ENCODE results near the gene FLAD1.
"Not testable (repeated sequence)": the region's sequence is repeated elsewhere in the genome, so short reads cannot be mapped to it uniquely, and the experiment has no call there.

The FLAD1 gene

DNA sequence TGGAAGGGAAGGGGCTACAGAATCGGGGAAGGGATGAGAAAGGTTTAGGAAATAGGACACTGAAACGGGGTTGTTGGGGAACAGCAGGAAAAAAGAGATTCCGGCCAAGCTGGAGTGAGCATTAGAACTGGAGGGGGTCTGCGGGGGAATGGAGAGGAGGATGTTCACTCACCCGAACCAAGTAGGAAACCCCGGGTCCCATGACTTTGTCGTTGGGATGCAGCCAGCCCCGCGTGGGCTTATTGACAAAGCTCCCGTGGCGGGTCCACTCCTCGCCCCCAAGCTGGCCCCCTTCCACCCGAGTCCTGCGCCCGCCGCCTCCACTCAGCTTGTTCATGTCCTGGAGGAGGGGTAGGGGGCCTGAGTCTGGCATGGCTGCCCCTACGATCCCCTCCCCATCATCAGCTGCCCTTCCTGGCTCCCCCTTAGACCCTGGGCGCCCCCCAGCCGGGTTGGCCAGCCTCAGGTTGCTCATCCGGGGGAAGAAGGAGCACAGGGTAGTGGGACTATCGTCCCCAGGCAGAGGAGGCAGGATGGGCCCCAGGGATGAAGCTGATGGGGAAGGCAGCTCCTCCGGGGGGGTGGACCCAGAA, 13.2 kb upstream of the FLAD1 start:
- no peak for DNase-seq

DNA sequence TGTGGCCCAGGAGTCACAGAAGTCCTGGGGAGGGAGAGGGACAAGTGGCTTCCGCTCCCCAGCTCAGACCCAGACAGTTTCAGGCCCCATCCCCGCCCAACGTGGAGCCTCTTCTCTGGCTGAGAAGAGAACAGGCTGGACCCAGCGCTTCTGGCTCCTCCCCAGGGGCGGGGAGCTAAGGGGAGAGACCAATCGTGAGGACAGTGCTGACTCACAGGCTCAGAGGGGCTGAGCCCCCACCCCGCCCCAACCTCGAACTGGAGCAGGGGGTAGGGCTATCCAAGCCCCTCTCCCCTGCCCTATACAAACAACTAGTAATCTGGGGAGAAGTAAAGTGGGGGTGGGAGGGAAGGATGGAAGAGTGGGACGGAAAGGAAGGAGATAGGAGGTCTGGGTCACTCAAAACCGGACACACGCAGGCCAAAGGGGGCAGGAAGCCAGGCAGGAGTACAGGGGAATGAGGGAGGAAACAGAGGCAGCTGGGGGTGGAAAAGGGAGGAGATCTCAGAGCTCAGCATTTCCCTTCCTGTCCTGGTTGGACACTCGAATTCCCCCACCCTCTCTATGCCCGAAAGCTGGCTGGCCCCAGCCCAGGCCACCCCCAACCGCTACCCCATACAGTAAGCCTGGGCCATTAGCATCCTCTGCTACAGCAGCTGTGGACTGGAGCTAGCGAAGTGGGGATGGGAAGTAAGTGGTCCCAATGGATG, 12.4 kb upstream of the FLAD1 start, which contains the start of gene SHC1:
Gene SHC1 (minus strand): TSS at position 117 of the 710 bp plus-strand sequence. CDS start 221 bp downstream, outside the sequence.
- DNase-seq, result no peak

DNA sequence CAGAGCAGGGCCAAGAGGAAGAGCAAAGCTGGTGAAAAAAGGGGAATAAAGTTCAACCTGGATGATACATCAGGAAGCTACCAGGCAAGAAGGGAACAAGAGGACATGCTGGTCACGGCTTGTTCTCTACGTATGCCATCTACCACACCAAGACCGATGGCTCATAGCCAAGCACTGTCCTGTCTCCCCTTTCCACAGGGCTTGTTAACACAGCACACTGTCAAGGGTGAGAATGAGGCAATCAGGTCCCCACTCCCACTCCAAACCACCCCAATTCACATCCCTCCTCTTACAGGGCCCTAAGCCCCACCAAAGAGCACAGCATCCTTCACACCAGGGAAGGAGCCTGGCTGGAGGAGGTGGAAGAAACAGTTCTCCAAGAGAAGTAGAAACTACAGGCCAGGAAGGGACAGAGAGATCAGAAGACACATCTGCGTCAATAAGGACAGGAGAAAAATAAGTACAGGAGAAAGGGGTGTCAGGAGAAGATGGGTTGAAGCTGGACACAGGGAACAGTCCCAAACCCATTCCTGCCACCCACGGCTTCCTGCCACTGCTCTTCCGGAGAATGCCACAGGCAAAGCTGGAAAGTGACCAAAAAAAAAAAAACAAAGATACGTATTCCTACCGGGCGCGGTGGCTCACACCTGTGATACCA, 11.7 kb upstream of the FLAD1 start:
- DNase-seq, result no peak

DNA sequence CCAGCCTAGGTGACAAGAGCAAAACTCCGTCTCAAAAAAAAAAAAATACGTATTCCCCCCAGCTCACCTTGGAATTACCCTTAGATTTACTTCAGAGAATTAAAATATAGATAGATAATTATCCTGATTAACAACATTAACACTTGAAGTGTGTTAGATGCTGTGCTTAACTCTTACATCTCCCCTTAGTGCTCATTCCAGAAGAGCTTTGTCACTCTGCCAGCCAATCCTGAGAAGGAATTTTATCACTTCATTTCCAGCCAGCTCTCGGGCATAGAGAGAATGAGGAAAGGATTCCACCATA, 11.0 kb upstream of the FLAD1 start:
- no peak for DNase-seq

DNA sequence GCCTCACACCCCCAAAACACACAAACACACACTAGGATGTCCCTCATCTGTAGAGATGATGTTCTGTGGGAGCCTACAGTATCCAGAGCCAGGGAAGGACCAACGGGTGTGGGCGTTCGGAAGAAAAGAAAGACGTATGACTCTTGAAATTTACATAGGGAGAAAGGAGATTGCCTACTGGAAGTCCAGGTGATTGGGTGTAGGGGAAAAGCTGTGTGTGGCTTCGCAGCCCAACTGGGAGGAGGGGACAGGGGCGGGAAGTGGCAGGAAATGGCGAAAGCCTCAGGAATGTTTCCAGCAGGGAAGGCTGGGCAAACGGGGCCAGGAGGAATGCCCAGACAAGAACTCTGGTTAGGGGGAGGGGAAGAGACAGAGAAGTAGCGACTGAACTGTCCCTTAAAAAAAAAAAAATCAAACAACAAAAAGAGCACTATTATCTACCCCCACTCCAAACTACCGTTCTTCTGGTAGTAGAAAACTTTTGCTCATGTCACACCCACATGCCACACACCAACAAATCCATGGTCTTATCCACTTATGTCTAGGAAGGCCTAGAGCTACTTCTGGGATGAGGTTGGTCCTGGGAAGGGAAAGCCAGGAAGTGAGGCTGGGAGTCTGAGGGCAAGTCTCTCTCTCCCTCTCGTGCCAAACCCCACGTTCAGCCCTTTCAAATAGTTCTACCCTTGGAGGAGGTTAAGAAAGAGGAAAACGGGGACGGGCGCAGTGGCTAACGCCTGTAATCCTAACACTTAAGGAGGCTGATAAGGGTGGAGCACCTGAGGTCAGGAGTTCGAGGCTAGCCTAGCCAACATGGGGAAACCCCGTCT, 10.4 kb upstream of the FLAD1 start:
- no peak for DNase-seq

DNA sequence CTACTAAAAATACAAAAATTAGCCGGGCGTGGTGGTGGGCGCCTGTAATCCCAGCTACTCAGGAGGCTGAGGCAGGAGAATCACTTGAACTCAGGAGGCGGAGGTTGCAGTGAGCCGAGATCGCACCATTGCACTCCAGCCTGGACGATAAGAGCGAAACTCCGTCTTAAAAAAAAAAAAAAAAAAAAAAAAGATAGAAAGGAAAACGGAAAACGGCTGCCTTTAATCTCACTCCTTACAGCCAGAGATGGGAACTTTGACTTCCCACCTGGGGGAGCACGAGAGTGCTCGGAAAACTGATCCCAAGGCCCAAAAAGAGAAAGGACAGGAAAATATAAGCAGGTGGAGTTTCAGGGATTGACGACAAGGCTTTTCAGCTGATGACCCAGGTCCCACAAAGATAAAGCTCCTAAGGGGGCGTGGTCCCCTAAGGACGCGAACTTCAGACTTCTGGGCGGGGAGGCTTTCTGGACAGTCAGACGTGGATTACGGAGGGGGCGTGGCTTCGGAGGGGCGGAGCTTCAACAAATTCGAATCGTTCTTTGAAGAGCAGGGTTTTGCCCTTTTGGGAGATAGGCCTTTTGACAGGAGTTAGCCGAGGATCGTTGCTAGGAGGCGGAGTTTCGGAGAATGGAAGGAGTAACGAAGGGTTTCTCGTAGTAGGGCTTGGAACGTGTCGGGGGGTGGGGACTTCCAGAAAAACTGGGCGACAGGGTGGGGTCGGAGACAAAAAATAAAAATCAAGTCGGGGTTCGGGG, 9.6 kb upstream of the FLAD1 start:
- peak; percentile 90 for DNase-seq

DNA sequence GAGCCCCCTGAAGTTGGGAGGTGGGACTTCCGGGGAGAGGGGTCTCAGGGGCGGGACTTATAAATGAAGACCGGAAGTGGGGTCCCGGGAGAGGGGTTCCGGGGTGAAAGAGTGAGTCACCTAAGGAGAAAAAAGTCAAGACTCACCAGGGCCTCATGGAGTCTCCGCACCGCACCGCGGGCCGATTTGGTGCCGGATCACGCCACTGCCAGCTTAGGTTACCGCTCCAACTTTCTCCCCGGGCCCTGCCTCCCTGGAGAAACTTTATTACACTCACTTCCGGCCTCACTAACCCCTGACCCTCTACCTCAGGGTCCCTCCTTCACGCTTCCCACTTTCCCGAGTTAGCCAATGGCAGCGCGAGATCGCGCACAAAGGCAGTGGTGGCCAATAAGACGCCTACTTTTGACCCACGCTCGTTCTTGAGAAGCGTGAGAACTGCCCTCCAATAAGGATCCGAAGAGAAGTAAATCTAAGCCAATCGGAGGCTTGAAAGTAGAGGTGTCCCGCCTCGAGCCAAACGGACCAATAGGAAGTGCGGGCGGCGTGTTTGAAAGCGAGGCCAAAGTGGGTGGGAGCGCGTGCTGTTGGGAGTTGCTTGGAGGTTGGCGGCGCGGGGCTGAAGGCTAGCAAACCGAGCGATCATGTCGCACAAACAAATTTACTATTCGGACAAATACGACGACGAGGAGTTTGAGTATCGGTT, 8.9 kb upstream of the FLAD1 start, which contains the start of gene CKS1B:
Gene CKS1B (plus strand): TSS at position 580 of the 706 bp plus-strand sequence. CDS start 65 bp downstream, at position 645.
- DNase-seq, result peak; percentile 91

DNA sequence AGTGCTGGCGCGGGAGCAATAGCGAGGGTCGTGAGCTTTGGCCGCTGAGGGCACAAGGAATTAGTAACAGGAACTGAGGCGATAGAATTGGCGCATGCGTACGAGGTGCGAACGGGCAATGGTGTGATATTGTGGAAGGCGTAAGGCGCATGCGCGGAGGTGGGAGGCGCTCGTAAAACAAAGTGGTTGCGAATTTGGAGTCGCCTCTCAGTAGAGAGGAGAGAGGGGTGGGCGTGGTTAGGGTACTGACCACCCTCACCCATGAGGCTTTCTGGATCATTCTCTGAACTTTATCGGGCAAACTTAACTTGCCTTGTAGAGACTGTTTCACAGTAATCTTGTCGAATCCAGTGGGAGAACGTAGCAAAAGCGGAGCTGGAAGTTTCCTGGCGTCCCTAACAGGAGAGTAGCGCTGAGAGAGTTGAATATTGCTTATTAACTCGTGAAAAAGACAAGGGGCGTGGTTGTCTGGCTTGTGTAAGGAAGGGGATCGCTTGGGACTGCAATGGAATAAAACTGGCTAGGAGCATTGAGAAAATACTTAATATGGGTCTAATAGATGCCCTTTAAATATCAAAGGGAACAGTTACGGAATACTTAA, 8.2 kb upstream of the FLAD1 start:
- DNase-seq, result peak; percentile 88

DNA sequence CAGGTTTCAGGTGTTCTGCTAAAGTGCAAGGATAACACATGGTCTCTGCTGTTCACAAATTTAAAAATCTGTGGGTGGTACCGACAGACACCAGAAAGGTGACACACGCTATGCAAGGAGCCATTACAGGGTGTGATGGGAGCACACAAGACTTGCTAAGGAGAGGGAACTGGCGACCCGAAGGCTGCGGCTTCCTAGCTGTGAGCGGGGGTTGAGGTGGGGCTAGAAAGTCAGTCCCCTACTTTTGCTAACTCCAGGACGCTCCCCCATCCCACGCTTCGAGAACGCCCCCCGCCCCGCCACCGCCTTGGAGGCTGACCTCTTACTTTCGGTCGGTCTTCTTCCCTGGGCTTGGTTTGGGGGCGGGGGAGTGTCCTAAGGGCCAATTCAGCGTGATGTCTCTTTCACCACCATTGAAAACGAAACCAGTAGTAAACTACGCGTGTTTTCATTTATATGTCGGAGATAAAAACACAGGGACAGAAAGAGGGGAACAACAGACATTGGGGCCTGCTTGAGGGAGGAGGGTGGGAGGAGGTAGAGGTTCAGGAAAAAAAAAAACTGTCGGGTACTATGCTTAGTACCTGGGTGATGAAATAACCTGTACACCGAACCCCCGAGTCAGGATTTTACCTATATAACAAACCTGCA, 7.6 kb upstream of the FLAD1 start:
- peak; percentile 38 for DNase-seq

DNA sequence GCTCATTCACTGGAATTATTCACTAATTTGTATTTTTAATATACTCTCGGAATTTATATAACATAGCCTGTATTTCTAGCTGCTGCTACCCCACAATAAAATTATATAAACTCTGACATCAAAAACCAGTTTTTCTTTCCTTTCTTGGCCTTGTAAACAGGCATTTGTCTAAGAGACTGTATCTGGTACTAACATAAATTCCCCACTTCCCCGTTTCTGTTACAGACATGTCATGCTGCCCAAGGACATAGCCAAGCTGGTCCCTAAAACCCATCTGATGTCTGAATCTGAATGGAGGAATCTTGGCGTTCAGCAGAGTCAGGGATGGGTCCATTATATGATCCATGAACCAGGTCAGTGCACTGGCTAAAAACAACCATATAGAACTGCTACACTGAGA, 5.4 kb upstream of the FLAD1 start:
- DNase-seq, result not testable (repeated sequence)

DNA sequence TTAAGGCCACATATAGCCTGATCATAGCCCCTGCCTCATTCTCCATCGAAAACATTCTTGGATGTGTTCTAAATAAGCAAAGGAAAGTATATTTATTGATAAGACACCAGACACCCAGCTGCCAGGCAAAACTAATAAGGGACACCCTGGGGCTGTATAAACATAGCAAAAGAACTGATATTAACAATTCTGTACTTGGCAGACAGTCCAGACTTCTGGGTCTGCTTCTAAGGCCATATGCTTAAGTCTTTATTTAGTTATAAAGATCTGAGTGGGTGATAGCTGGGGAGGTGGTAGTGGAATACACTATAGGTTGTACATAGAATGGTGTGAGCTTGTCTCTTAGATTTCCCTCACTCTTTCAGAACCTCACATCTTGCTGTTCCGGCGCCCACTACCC, 4.8 kb upstream of the FLAD1 start:
- DNase-seq, result no peak

DNA sequence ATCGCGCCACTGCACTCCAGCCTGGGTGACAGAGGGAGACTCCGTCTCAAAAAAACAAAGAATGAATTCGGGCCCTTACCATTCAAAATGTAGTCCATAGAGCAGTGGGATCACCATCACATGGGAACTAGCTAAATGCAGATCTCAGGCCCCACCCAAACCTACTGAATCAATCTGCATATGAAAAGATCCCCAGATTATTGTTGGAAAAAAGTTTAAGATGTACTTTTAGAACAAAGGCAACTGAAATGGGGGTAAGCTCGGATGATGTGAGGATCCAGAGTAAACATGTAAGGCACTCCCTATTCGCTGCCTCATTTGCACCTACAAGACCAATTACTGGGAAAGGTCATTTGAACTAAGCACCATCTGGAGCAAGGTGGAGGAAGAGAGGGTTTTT, 803 bp upstream of the FLAD1 start:
- no peak for DNase-seq

DNA sequence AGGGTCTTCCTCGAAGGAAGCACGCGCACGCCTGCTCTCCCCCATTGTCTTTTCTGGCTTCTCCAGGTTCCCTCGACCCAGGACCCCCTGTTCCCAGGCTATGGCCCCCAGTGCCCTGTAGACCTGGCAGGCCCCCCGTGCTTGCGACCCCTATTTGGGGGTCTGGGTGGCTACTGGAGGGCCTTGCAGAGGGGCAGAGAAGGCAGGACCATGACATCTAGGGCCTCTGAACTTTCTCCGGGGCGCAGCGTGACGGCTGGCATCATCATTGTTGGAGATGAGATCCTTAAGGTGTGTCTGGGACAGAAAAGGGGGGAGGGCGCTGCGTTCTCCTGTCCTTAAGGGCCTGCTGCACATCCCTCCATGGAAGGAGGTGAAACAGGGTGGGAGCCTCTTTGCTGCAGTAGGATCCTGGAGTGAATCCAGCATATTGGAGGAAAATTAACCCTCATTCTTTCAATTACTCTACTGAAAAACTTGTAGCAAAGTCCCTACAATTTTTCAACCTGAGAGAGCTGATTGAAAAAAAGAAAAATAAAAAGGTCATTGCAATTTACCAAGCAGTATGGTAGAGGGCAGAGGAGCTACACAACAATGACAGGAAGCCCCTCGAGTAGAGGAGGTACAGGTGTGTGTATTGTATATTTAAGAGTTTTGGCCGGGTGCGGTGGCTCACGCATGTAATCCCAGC, 777 bp downstream of the FLAD1 start:
- DNase-seq, result no peak

DNA sequence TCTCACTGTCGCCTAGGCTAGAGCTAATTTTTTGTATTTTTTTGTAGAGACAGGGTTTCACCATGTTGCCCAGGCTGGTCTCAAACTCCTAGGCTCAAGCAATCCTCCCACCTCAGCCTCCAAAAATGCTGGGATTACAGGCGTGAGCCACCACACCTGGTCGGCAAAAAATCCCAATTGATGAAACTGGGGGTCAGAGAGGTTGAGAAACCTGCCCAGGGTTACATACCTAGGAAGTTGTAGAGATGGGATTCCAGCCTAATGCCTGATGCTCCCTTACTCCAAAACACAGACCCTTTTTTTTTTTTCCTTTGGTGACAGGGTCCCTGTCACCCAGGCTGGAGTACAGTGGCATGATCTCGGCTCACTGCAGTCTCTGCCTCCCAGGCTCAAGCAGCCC, 3.6 kb downstream of the FLAD1 start:
- DNase-seq, result not testable (repeated sequence)

DNA sequence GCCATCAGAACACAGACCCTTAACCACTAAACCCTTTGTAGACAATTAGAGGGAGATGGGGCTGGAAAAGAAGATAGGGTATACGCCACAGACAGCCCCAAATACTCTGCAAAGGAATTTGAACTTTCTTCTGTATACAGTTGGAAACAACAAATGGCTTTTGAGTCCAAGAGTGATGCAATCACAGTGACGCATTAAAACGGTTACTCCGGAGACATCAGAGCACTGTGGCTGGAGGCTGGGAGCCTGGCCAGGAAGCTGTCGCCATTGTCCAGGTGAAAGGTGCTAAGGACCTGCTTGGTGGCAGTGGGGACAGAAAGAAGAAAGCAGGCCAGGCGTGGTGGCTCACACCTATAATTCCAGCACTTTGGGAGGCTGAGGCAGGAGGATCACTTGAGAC, 4.2 kb downstream of the FLAD1 start:
- no peak for DNase-seq

DNA sequence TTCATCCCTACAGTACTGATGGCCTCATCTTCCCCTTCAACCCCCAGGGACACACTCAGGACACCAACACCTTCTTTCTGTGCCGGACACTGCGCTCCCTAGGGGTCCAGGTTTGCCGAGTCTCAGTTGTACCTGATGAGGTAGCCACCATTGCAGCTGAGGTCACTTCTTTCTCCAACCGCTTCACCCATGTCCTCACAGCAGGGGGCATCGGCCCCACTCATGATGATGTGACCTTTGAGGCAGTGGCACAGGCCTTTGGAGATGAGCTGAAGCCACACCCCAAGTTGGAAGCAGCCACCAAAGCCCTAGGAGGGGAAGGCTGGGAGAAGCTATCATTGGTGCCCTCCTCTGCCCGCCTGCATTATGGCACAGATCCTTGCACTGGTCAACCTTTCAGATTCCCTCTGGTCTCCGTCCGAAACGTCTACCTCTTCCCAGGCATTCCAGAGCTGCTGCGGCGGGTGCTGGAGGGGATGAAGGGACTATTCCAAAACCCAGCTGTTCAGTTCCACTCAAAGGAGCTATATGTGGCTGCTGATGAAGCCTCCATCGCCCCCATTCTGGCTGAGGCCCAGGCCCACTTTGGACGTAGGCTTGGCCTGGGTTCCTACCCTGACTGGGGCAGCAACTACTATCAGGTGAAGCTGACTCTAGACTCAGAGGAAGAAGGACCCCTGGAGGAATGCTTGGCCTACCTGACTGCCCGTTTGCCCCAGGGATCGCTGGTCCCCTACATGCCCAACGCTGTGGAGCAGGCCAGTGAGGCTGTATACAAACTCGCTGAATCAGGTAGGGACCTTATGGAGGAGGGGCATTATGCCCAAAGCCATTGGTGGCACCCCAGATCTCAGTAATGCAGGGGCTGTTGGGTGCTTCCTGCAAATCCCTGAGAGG, 5.2 kb downstream of the FLAD1 start:
- DNase-seq, result no peak

DNA sequence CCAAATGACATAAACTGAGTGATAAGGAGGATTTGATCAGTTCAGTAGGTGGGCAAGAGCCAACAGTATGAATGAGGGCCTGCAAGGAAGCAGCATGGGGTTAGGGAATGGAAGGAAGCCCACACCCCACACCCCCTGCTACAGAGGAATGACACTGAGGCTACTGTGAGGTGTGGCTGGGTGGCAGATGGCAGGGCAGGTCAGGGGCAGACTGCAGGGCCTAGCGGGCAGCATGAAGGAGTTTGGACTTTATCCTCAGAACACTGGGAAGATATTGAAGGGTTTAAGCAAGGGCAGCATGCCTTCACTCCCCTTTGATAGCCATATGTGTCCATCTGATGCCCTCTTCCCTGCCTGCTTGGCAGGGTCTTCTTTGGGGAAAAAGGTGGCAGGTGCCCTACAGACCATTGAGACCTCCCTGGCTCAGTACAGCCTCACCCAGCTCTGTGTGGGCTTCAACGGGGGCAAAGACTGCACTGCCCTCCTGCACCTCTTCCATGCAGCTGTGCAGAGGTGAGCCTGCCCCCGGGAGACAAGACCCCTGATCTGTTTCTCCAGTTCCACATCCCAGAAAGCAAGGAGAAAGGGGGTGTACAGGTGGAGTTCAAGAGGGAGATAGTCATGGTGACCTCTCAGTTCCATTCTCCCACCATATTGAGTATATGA, 6.2 kb downstream of the FLAD1 start:
- DNase-seq, result no peak

DNA sequence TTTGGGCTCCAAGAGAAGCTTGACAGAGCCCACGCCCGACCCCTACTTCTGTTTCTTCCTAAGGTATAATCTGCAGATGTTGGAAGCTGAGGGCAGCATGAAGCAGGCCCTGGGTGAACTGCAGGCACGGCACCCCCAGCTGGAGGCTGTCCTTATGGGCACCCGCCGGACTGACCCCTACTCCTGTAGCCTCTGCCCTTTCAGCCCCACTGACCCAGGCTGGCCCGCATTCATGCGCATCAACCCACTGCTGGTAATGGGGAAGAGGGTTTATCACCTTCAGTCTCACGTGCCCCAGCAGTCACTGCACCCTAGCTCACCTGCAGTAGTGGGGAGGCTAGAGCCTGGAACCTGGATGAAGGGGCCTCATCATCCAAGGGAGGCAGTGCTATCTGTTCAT, 7.1 kb downstream of the FLAD1 start:
- DNase-seq, result no peak

All from T-helper 9 cell (primary cell).